ENCODE data around the gene FGF3. TPM values are rescaled to one million over a fixed set of nuclear protein-coding genes. Genes with fewer than 3 reads are reported as not detected.

Gene FGF3
- total and polyA plus RNA-seq, 8 donors, result not detected

GRCh38 chr11:69843529-69843921, 24.3 kb upstream of the FGF3 start:
- Histone ChIP-seq H3K4me3 (no peak overlapping the region), H3K36me3 (no peaks in the 10 kb centered on the region), H3K9me3 (no peaks in the 10 kb centered on the region), H3K4me1 (no peaks in the 10 kb centered on the region), H3K27ac (no peak overlapping the region), H3K27me3 (peaks cover 0 to 49% (median 6%) of the 10 kb centered on the region in 3 donors)
- TF ChIP-seq CTCF (IDR thresholded peaks at IDR 0.05) (no peak), POLR2A (IDR thresholded peaks at IDR 0.05) (no peak), EP300 (IDR thresholded peaks at IDR 0.05) (no peak), POLR2AphosphoS5 (IDR thresholded peaks at IDR 0.05) (no peak)
- no peak for DNase-seq
- 17 to 89% (median 35%) methylated on average over 1 of the region's 1 CpG for WGBS, 5 donors
- intact Hi-C loops (cut with DNase I; ENCODE audit: low total_unique reads), result no loop called here

- Histone ChIP-seq H3K4me3 (no peak overlapping the region), H3K4me1 (no peaks in the 10 kb centered on the region), H3K36me3 (no peaks in the 10 kb centered on the region), H3K27ac (no peak overlapping the region), H3K9me3 (no peaks in the 10 kb centered on the region), H3K27me3 (peaks cover 0 to 49% (median 6%) of the 10 kb centered on the region in 3 donors)
- intact Hi-C loops (cut with DNase I; ENCODE audit: low total_unique reads), result no loop called here
- TF ChIP-seq EP300 (IDR thresholded peaks at IDR 0.05) (no peak), POLR2AphosphoS5 (IDR thresholded peaks at IDR 0.05) (no peak), CTCF (IDR thresholded peaks at IDR 0.05) (no peak), POLR2A (IDR thresholded peaks at IDR 0.05) (no peak)
- no peak for DNase-seq
- 50 to 69% (median 57%) methylated on average over 7 of the region's 7 CpGs for WGBS, 5 donors
Measured at GRCh38 chr11:69842746-69843528, 23.7 kb upstream of the FGF3 start.

- H3K4me3 ChIP-seq, result no peak overlapping the region
- intact Hi-C loops (cut with DNase I; ENCODE audit: low total_unique reads), result no loop called here
- no peak for DNase-seq
Measured at GRCh38 chr11:69841859-69842698, 22.9 kb upstream of the FGF3 start.

More at GRCh38 chr11:69841859-69842698, 22.9 kb upstream of the FGF3 start:
- WGBS, 5 donors, result 64 to 70% (median 66%) methylated on average over 12 to 13 of the region's 13 CpGs
- Histone ChIP-seq H3K4me1 (no peaks in the 10 kb centered on the region), H3K27me3 (peaks cover 0 to 49% (median 6%) of the 10 kb centered on the region in 3 donors), H3K27ac (no peak overlapping the region), H3K36me3 (no peaks in the 10 kb centered on the region), H3K9me3 (no peaks in the 10 kb centered on the region)
- TF ChIP-seq POLR2A (IDR thresholded peaks at IDR 0.05) (no peak), POLR2AphosphoS5 (IDR thresholded peaks at IDR 0.05) (no peak), CTCF (IDR thresholded peaks at IDR 0.05) (peak in 1 of 7 experiments; percentile 8)

Data from stomach (tissue), 9 donors.